CD4-positive, alpha-beta T cell (primary cell): ENCODE measurements around the gene RASL11B. TPM values are rescaled to one million over a fixed set of nuclear protein-coding genes. Genes with fewer than 3 reads are reported as not detected.
A peak's percentile ranks its signal among the peaks of the same experiment; 100 is the strongest.

Source experiments
- ATAC-seq: fragments of 200-7000 bp; cut with Tn5 transposase; one replicate; pipeline ENCODE4 v1.10.0; 2022; ENCODE audit warnings: mild to moderate bottlenecking; ENCODE audit not compliant: poor library complexity
- CTCF ChIA-PET: fragments of 350-600 bp; sonication (Branson Sonifier 250); formaldehyde crosslinking; loops from one replicate; lab custom pipeline; 2021; ENCODE audit warnings: antibody characterized with exemption, inconsistent platforms; lab: Charles Lee
- POLR2A ChIA-PET: fragments of 350-600 bp; sonication (Branson Sonifier 250); formaldehyde crosslinking; loops from one replicate; lab custom pipeline; 2021; ENCODE audit warnings: antibody characterized with exemption, inconsistent platforms; lab: Charles Lee
- DNase-seq, 14 experiments: peaks; one replicate each; pipeline ENCODE4 v3.0.0-alpha.2; 2013 to 2020; ENCODE audit warnings: mixed read lengths in 2 of 14
- H3K27ac ChIP-seq, 2 donors: one replicate each; pipeline versions ENCODE4 v1.5.1 to v1.7.0; 2013; ENCODE audit warnings: low read length in 2 of 2, low read depth in 1 of 2, mild to moderate bottlenecking in 1 of 2
- H3K27me3 ChIP-seq, 2 experiments: 1 replicate in 1 of 2; 2 replicates in 1 of 2; pipeline versions ENCODE4 v1.6.1 to v1.7.0; 2013; ENCODE audit warnings: low read length in 2 of 2, control low read depth in 1 of 2, mild to moderate bottlenecking in 1 of 2, moderate library complexity in 1 of 2; ENCODE audit not compliant: insufficient read depth in 2 of 2, control insufficient read depth in 1 of 2
- H3K36me3 ChIP-seq: one replicate; pipeline ENCODE4 v1.6.1; 2013; ENCODE audit warnings: low read length, control low read depth; ENCODE audit not compliant: insufficient read depth
- H3K4me1 ChIP-seq: one replicate; pipeline ENCODE4 v1.6.1; 2013; ENCODE audit warnings: low read length, control low read depth; ENCODE audit not compliant: insufficient read depth
- H3K4me3 ChIP-seq: one replicate; pipeline ENCODE4 v1.5.1; 2013; ENCODE audit warnings: mild to moderate bottlenecking, low read length, moderate library complexity
- H3K9me3 ChIP-seq, 2 experiments: 1 replicate in 1 of 2; 2 replicates in 1 of 2; pipeline versions ENCODE4 v1.6.1 to v1.7.0; 2013; ENCODE audit warnings: low read length in 2 of 2, mild to moderate bottlenecking in 2 of 2, control low read depth in 1 of 2, moderate library complexity in 1 of 2; ENCODE audit not compliant: control insufficient read depth in 1 of 2, insufficient read depth in 1 of 2
- H3K27ac Mint-ChIP-seq: one replicate; pipeline ENCODE4 v1.8.0; 2020; ENCODE audit warnings: mixed read lengths
- H3K27me3 Mint-ChIP-seq: one replicate; pipeline ENCODE4 v1.8.0; 2021; ENCODE audit warnings: mixed read lengths
- H3K36me3 Mint-ChIP-seq: one replicate; pipeline ENCODE4 v1.8.0; 2021; ENCODE audit warnings: low read depth, mixed read lengths
- H3K4me1 Mint-ChIP-seq: one replicate; pipeline ENCODE4 v1.8.0; 2021; ENCODE audit warnings: low read depth, mixed read lengths
- H3K4me3 Mint-ChIP-seq: one replicate; pipeline ENCODE4 v1.8.0; 2020; ENCODE audit warnings: mild to moderate bottlenecking, mixed read lengths
- H3K9me3 Mint-ChIP-seq: one replicate; pipeline ENCODE4 v1.8.0; 2020; ENCODE audit warnings: mixed read lengths
- intact Hi-C, 2 experiments: fragments of 100-400 bp; cut with DNase I in 1 of 2; cut with micrococcal nuclease in 1 of 2; formaldehyde crosslinking; loops; one replicate each; pipeline versions ENCODE4 v1.15.1 to v1.9.0; 2023 to 2025; cut with DNase I, micrococcal nuclease
- total RNA-seq, 174 experiments: library from RNA in 2 of 174; stranded (reverse) in 2 of 174; gene quantifications; one replicate each; pipeline ENCODE4 v1.2.3 and lab custom pipeline; 2021 to 2026
- TF ChIP-seq, protein P1 (sequence below): fragments of 200-600 bp; IDR thresholded peaks from one replicate; pipeline ENCODE4 v1.8.0; 2022; ENCODE audit warnings: antibody characterized with exemption, mild to moderate bottlenecking

Gene RASL11B
- total RNA-seq, 2 experiments from 2014 or later: 0.31 to 0.63 TPM

DNA sequence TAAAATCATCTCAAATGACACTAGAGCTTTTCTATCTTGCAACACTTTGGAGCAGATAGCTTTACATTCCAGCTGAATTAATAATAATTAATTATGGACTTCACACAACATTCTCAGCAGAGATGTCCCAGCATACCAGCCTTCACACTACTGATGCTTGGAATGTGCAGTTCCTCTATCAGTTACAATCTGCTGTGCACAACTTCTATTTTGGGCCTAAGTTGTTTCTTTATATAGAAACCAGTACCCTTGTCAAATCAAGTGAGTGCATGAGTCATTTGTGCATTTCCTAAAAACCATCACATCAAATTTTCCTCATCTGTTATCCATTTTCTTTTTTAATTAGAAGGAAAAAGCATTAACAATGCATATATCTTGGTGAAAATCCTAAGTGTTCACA lies 8.8 kb upstream of the RASL11B start:
- peaks cover 0 to 2% of the 10 kb centered on the region in 2 experiments for H3K9me3 ChIP-seq
- no peak for DNase-seq
- Mint-ChIP-seq H3K36me3 (no peaks in the 10 kb centered on the region), H3K4me1 (no peaks in the 10 kb centered on the region), H3K4me3 (no peak overlapping the region), H3K27ac (no peak overlapping the region), H3K27me3 (peaks cover 12% of the 10 kb centered on the region), H3K9me3 (no peaks in the 10 kb centered on the region)
- TF ChIP-seq, protein P1, sequence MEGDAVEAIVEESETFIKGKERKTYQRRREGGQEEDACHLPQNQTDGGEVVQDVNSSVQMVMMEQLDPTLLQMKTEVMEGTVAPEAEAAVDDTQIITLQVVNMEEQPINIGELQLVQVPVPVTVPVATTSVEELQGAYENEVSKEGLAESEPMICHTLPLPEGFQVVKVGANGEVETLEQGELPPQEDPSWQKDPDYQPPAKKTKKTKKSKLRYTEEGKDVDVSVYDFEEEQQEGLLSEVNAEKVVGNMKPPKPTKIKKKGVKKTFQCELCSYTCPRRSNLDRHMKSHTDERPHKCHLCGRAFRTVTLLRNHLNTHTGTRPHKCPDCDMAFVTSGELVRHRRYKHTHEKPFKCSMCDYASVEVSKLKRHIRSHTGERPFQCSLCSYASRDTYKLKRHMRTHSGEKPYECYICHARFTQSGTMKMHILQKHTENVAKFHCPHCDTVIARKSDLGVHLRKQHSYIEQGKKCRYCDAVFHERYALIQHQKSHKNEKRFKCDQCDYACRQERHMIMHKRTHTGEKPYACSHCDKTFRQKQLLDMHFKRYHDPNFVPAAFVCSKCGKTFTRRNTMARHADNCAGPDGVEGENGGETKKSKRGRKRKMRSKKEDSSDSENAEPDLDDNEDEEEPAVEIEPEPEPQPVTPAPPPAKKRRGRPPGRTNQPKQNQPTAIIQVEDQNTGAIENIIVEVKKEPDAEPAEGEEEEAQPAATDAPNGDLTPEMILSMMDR: no peak
- no peaks in the 10 kb centered on the region for H3K36me3 ChIP-seq
- intact Hi-C loops: no loop called here
- POLR2A ChIA-PET: no interaction called here
- ATAC-seq: no peak
- H3K4me3 ChIP-seq: no peak overlapping the region
- CTCF ChIA-PET: no interaction called here
- no peaks in the 10 kb centered on the region for H3K4me1 ChIP-seq
- H3K27me3 ChIP-seq: no peaks in the 10 kb centered on the region
- no peak overlapping the region for H3K27ac ChIP-seq

DNA sequence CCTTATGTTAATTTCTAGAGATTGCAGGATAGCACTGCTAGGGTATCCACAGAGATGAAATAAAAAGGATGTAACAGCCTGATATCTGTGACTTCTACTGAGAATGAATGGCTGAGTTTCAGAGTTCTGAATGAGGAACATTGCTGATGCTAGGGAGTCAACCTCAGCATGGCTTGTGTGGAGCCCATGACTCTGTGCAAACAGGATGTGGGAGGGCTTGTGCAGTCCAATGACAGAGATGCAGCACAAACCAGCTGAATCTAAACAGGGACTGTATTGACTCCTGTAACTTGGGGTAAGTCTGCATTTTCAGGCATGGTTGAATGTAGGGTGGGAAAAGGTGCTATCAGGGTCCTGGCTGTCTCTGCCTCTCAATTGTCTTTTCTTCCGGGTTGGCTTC lies 5.3 kb upstream of the RASL11B start:
- peaks cover 0 to 4% of the 10 kb centered on the region in 2 experiments for H3K9me3 ChIP-seq
- peaks cover 8% of the 10 kb centered on the region for H3K4me1 ChIP-seq
- H3K9me3 Mint-ChIP-seq: no peaks in the 10 kb centered on the region
- ATAC-seq (no peak), DNase-seq (peak in 1 of 14 experiments; percentile 13)
- H3K4me3 Mint-ChIP-seq: no peak overlapping the region
- H3K27me3 ChIP-seq: peaks cover 8 to 9% of the 10 kb centered on the region in 2 experiments
- H3K4me3 ChIP-seq: no peak overlapping the region
- no peaks in the 10 kb centered on the region for H3K36me3 ChIP-seq
- no peaks in the 10 kb centered on the region for H3K36me3 Mint-ChIP-seq
- peaks cover 12% of the 10 kb centered on the region for H3K4me1 Mint-ChIP-seq
- H3K27me3 Mint-ChIP-seq: peaks cover 40% of the 10 kb centered on the region
- intact Hi-C loops: no loop called here
- ChIA-PET POLR2A (no interaction called here), CTCF (no interaction called here)
- TF ChIP-seq, protein P1: no peak
- no peak overlapping the region for H3K27ac Mint-ChIP-seq
- no peak overlapping the region for H3K27ac ChIP-seq

DNA sequence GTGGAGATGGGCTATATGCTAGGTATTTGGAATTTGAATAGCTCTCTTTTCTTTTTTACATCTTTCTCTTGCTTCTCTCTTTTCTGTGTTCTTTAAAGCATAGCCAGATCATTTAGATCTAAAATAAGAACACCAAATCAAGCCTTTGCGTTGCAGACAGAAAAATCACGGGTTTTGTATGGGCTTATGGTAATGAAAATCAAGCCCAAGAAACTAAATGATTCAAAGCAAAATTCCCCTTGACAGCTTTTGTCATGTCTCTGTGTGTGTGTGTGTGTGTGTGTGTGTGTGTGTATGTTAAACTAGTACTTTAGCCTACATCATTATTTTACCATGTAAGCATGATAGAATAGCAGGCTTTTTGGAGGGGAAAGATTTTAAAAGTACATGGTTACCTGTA lies 1.8 kb upstream of the RASL11B start:
- TF ChIP-seq, protein P1: no peak
- no peak overlapping the region for H3K4me3 ChIP-seq
- H3K27me3 ChIP-seq: peaks cover 19 to 20% of the 10 kb centered on the region in 2 experiments
- H3K4me3 Mint-ChIP-seq: peak overlapping the region; percentile 78
- no peak overlapping the region for H3K27ac Mint-ChIP-seq
- H3K9me3 Mint-ChIP-seq: no peaks in the 10 kb centered on the region
- ChIA-PET CTCF (no interaction called here), POLR2A (no interaction called here)
- intact Hi-C loops: loop anchor here (2.0 to 10.0 kb wide), 5 partner anchors 148 to 1234 kb away; partner anchors contain the start of genes DCUN1D4 (in 1 of the 2) and SCFD2 (in 1 of the 2)
- no peaks in the 10 kb centered on the region for H3K36me3 ChIP-seq
- peaks cover 0 to 4% of the 10 kb centered on the region in 2 experiments for H3K9me3 ChIP-seq
- H3K4me1 Mint-ChIP-seq: peaks cover 12% of the 10 kb centered on the region
- no peaks in the 10 kb centered on the region for H3K36me3 Mint-ChIP-seq
- DNase-seq: no peak
- no peak for ATAC-seq
- H3K27ac ChIP-seq: no peak overlapping the region
- peaks cover 49% of the 10 kb centered on the region for H3K27me3 Mint-ChIP-seq
- H3K4me1 ChIP-seq: peaks cover 18% of the 10 kb centered on the region
